Transverse colon (tissue), 4 donors: ENCODE results near the gene COL23A1. TPM values are rescaled to one million over a fixed set of nuclear protein-coding genes. Genes with fewer than 3 reads are reported as not detected.

ENCODE experiments used
- DNase-seq: peaks from one replicate; pipeline ENCODE4 v3.0.0-alpha.2; 2019
- H3K27ac ChIP-seq, 4 donors: fragments of 200-600 bp; sonication (generic); 2 replicates each; pipeline ENCODE4 v1.5.1; 2016 to 2018; ENCODE audit warnings: inconsistent platforms in 4 of 4
- H3K27me3 ChIP-seq: fragments of 200-600 bp; sonication (generic); 2 replicates; pipeline ENCODE4 v1.5.1; 2017; ENCODE audit warnings: inconsistent platforms
- H3K36me3 ChIP-seq, 4 donors: fragments of 200-600 bp; sonication (generic); 2 replicates each; pipeline ENCODE4 v1.5.1; 2017 to 2019; ENCODE audit warnings: inconsistent platforms in 4 of 4
- H3K4me1 ChIP-seq, 4 donors: fragments of 200-600 bp; sonication (generic); 2 replicates each; pipeline ENCODE4 v1.5.1; 2017 to 2020; ENCODE audit warnings: inconsistent platforms in 4 of 4
- H3K4me3 ChIP-seq, 4 donors: fragments of 200-600 bp; sonication (generic); 1 replicate in 1 of 4; 2 replicates in 3 of 4; pipeline versions ENCODE4 v1.5.1 to v1.6.1; 2017 to 2019; ENCODE audit warnings: inconsistent platforms in 4 of 4
- H3K9me3 ChIP-seq, 2 donors: fragments of 200-600 bp; sonication (generic); 2 replicates each; pipeline ENCODE4 v1.5.1; 2017 to 2019; ENCODE audit warnings: inconsistent platforms in 2 of 2
- EP300 ChIP-seq: sonication (generic); formaldehyde crosslinking; IDR thresholded peaks from one replicate; pipeline ENCODE4 v1.6.1; 2017; ENCODE audit warnings: antibody characterized with exemption, low read depth
- POLR2A ChIP-seq: fragments of 450-650 bp; IDR thresholded peaks from one replicate; pipeline ENCODE4 v1.6.1; 2016; ENCODE audit warnings: antibody characterized with exemption, mild to moderate bottlenecking, moderate library complexity
- POLR2AphosphoS5 ChIP-seq, 3 donors: sonication (generic); formaldehyde crosslinking; IDR thresholded peaks; one replicate each; pipeline ENCODE4 v1.6.1; 2016; ENCODE audit warnings: antibody characterized with exemption in 3 of 3
- WGBS, 2 donors: methylation state at CpG; one replicate each; pipeline ENCODE4 v1.1.5; 2018; ENCODE audit warnings: low coverage in 1 of 2; 5-methylcytosine and 5-hydroxymethylcytosine counted together
- in situ Hi-C, 4 donors: fragments of 200-750 bp; cut with MboI; loops; one replicate each; pipeline versions ENCODE4 v1.15.0 to v1.15.1; 2017; ENCODE audit warnings: low sequenced_read_pairs in 3 of 4, low pct_ligation_motif_present in 1 of 4, low pct_unique_long_range_greater_than_20kb in 1 of 4
- intact Hi-C: fragments of 100-400 bp; cut with DNase I; formaldehyde crosslinking; loops from one replicate; pipeline ENCODE4 v1.15.1; 2023; ENCODE audit warnings: low total_unique reads
- total RNA-seq, 4 donors: library from RNA; depleted of rRNA; stranded (reverse); fragments of >200 nt; gene quantifications; one replicate each; pipeline ENCODE4 v1.1.0, GENCODE V29; 2016
- TF ChIP-seq, protein P1 (sequence below), 5 experiments: fragments of 200-600 bp in 3 of 5; fragments of 450-650 bp in 2 of 5; sonication (generic) in 3 of 5; IDR thresholded peaks; 1 replicate in 2 of 5; 2 replicates in 3 of 5; pipeline ENCODE4 v1.5.1; 2016 to 2017; ENCODE audit warnings: antibody characterized with exemption in 5 of 5, inconsistent platforms in 3 of 5, mild to moderate bottlenecking in 2 of 5, moderate library complexity in 1 of 5

The COL23A1 gene
- total RNA-seq, 4 donors from 2014 or later, result 0.14 to 2.2 (median 1.4) TPM; not detected in 1

DNA sequence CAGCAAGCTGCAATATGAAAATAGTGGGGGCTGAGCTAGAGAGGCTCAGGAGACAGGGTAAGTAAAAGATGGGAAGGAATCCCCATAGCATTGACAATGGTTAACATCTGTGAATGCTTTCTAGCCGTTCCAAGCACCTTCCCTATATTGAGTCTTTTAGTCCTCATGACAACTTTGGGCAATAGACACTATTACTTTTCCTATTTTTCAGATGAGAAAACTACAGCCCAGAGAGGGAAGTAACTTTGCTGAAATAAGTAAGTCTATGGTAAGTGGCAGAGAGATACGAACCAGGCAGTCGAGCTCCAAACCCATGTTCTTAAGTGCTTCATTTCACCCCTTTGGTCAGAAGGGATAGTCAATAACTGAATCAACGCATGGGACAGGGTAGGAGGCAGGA lies 94.5 kb downstream of the COL23A1 start:
- Histone ChIP-seq H3K4me1 (peaks cover 0 to 2% (median 0%) of the 10 kb centered on the region in 4 donors), H3K36me3 (no peaks in the 10 kb centered on the region), H3K9me3 (no peaks in the 10 kb centered on the region), H3K27ac (no peak overlapping the region), H3K27me3 (no peaks in the 10 kb centered on the region), H3K4me3 (no peak overlapping the region)
- intact Hi-C loops, result no loop called here
- DNase-seq, result no peak
- no peak for TF ChIP-seq EP300
- TF ChIP-seq, protein P1, sequence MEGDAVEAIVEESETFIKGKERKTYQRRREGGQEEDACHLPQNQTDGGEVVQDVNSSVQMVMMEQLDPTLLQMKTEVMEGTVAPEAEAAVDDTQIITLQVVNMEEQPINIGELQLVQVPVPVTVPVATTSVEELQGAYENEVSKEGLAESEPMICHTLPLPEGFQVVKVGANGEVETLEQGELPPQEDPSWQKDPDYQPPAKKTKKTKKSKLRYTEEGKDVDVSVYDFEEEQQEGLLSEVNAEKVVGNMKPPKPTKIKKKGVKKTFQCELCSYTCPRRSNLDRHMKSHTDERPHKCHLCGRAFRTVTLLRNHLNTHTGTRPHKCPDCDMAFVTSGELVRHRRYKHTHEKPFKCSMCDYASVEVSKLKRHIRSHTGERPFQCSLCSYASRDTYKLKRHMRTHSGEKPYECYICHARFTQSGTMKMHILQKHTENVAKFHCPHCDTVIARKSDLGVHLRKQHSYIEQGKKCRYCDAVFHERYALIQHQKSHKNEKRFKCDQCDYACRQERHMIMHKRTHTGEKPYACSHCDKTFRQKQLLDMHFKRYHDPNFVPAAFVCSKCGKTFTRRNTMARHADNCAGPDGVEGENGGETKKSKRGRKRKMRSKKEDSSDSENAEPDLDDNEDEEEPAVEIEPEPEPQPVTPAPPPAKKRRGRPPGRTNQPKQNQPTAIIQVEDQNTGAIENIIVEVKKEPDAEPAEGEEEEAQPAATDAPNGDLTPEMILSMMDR (IDR thresholded peaks at IDR 0.05), result no peak
- TF ChIP-seq POLR2A, result no peak
- no peak for TF ChIP-seq POLR2AphosphoS5 (IDR thresholded peaks at IDR 0.05)
- in situ Hi-C loops, result no loop called here
- WGBS, 2 donors, result 89% methylated on average over 4 of the region's 4 CpGs; no CpG with 5 or more reads in 1 of the 2 donors

DNA sequence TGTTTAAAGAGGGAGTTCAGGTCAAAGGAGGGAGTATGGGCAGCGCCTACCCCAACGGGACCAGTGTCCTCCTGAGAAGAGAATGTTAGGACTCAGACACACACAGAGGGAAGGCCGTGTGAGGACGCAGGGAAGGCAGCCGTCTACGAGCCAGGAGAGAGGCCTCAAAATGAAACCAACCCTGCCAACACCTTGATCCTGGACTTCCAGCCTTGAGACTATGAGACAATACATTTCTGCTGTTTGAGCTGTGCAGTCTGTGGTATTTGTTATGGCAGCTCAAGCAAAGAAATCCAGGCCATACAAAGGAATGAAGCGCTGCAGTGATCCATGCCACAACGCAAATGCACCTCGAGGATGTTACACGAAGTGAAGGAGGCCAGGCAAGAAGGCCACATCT lies 97.9 kb downstream of the COL23A1 start:
- 90 to 93% methylated on average over 3 to 10 of the region's 10 CpGs for WGBS, 2 donors
- Histone ChIP-seq H3K4me3 (no peak overlapping the region), H3K36me3 (no peaks in the 10 kb centered on the region), H3K4me1 (peaks cover 0 to 2% (median 0%) of the 10 kb centered on the region in 4 donors), H3K27me3 (no peaks in the 10 kb centered on the region), H3K9me3 (no peaks in the 10 kb centered on the region), H3K27ac (no peak overlapping the region)
- intact Hi-C loops, result no loop called here
- no peak for TF ChIP-seq POLR2AphosphoS5 (IDR thresholded peaks at IDR 0.05)
- TF ChIP-seq, protein P1 (IDR thresholded peaks at IDR 0.05), result no peak
- no peak for TF ChIP-seq EP300
- TF ChIP-seq POLR2A, result no peak
- DNase-seq, result no peak
- in situ Hi-C loops, result no loop called here

DNA sequence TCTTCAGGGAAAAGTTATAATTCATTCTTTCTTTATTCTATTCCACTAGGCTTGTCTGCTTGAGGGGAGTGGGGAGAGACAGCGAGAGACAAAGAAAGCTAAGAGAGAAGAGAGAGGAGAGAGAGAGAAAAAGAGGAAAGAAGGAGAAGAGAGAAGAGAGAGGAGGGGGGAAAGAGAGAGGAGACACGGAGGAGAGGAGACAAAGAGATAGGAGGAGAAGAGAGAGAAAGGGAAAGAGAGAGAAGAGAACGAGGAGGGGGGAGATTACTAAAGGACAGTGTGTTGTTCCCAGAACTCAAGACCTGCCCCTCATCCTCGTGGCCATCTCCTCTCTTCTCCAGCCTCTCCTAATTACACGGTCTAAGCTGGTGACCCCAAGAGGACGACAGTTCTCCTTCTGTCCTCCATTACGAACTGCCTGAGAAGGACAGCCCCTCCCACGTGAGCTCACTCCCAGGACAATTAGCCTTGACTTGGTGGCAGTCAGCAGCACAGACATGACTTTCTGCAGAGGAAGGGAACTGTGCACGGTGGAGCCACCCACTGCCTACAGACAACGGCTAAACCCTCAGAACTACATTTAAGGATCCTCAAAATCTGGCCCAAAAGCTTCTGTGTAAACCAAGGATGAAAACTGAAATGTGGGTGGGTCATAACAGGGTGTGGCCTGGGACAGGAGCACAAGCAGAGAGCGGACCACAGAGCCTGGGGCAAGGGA lies 99.1 kb downstream of the COL23A1 start:
- Histone ChIP-seq H3K36me3 (no peaks in the 10 kb centered on the region), H3K27ac (no peak overlapping the region), H3K27me3 (no peaks in the 10 kb centered on the region), H3K4me1 (no peaks in the 10 kb centered on the region), H3K9me3 (no peaks in the 10 kb centered on the region), H3K4me3 (no peak overlapping the region)
- in situ Hi-C loops (no loop called here), intact Hi-C loops (no loop called here)
- DNase-seq, result no peak
- WGBS, 2 donors, result 71 to 78% methylated on average over 10 to 11 of the region's 11 CpGs
- TF ChIP-seq EP300 (no peak), POLR2AphosphoS5 (IDR thresholded peaks at IDR 0.05) (no peak), POLR2A (no peak)
- TF ChIP-seq, protein P1 (IDR thresholded peaks at IDR 0.05), result no peak

DNA sequence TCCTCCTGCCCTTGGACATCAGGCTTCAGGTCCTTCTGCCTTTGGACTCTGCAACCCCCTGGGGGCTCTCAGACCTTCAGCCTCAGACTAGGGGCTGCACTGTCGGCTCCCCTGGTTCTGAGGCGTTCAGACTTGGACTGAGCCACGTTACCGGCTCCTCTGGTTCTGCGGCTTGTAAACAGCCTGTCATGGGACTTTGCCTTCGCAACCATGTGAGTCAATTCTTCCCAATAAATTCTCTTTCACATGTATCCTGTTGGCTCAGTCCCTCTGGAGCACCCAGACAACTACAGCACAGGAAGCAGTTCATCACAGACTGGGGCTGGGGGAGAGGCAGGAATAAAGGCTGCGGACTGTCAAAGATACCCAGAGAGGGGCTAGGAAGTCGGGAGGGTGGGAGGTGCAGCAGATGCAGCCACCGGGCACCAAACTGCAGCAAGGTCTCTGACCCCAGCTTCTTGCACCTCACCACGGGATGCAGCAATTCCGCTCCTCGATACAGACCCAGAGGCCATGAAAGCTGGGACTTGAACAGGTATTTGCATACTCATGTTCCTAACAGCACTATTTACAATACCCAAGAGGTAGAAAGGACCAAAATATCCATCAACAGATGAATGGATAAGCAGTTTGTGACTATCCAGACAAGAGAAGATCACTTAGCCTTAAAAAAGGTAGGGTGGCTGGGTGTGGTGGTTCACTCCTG lies 100.8 kb downstream of the COL23A1 start:
- Histone ChIP-seq H3K4me3 (no peak overlapping the region), H3K27me3 (no peaks in the 10 kb centered on the region), H3K9me3 (no peaks in the 10 kb centered on the region), H3K27ac (no peak overlapping the region), H3K36me3 (no peaks in the 10 kb centered on the region), H3K4me1 (no peaks in the 10 kb centered on the region)
- TF ChIP-seq EP300, result no peak
- TF ChIP-seq, protein P1 (IDR thresholded peaks at IDR 0.05), result no peak
- no peak for DNase-seq
- in situ Hi-C loops (no loop called here), intact Hi-C loops (no loop called here)
- 72% methylated on average over 12 of the region's 12 CpGs; no CpG with 5 or more reads in 1 of the 2 donors for WGBS, 2 donors
